Measurements from ENCODE around the gene TCEAL1.

DNA sequence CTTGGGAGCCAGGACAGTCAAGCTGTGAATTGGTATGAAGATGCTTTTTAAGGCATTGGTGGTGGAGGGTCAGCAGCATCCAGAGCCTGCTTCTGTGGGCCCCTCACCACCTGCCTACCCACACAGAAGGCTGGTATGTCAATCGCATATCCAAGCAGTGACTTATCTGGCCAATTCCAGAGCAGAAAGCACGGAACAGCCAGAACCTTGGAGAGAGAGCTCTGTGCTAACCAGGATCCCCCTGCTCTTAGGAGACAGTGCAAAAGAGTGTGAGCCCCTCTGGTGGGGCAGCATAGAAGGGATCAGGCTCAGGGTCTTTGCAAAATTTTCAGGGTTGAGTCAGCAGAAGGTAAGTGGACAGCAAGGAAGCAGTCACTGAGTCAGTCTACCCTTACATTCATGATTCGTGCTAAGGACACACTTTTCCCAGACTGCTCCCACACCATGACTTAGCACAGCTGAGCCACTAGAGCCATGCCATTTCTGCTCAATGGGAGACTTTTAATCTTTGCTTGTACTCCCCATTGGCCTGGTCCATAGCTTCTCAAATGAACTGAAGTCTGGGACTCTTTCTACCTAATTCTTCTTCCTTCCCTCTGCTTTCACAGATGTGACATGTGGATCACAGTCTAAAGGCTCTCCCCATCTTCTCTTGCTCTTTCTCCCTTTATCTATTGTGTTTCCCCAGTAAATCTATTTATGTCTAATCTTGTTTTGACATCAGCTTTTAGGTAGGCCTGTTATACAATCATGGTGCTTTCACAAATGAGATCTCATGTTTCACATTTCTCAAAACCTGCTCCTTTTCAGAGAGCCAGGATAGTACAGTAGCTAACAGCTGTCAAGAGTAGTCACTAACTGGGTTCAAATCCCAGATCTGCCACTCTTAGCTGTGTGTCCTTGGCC lies 37.7 kb downstream of the TCEAL1 start:
- TF ChIP-seq CTCF (IDR thresholded peaks at IDR 0.05) = no peak
- TF ChIP-seq POLR2A (IDR thresholded peaks at IDR 0.05) = no peak
